Naive thymus-derived CD8-positive, alpha-beta T cell (primary cell): ENCODE results near the gene ERBB4. TPM values are rescaled to one million over a fixed set of nuclear protein-coding genes. Genes with fewer than 3 reads are reported as not detected.

Experiments used
- ATAC-seq, 2 donors: fragments of 150-1000 bp; cut with Tn5 transposase in 1 of 2; sonication (Bioruptor Pico), chemical (Tn5 transposase) in 1 of 2; 1 replicate in 1 of 2; 2 replicates in 1 of 2; pipeline ENCODE4 v1.10.0; 2021; ENCODE audit warnings: mild to moderate bottlenecking in 2 of 2, moderate library complexity in 2 of 2
- POLR2A ChIA-PET: fragments of 350-600 bp; sonication (Branson Sonifier 250); formaldehyde crosslinking; loops from one replicate; lab custom pipeline; 2021; ENCODE audit warnings: antibody characterized with exemption; lab: Charles Lee
- DNase-seq, 10 donors: peaks; one replicate each; pipeline versions ENCODE4 v3.0.0 to v3.0.0-alpha.2; 2020 to 2022
- H3K27ac Mint-ChIP-seq, 10 donors: one replicate each; pipeline ENCODE4 v1.8.0; 2020 to 2022; ENCODE audit warnings: mild to moderate bottlenecking in 10 of 10, mixed read lengths in 10 of 10, moderate library complexity in 4 of 10, inconsistent platforms in 1 of 10
- H3K27me3 Mint-ChIP-seq, 5 donors: one replicate each; pipeline ENCODE4 v1.8.0; 2021 to 2022; ENCODE audit warnings: mixed read lengths in 5 of 5
- H3K36me3 Mint-ChIP-seq, 3 donors: one replicate each; pipeline ENCODE4 v1.8.0; 2020 to 2022; ENCODE audit warnings: mixed read lengths in 3 of 3, mild to moderate bottlenecking in 2 of 3, inconsistent platforms in 1 of 3
- H3K4me1 Mint-ChIP-seq, 4 donors: one replicate each; pipeline ENCODE4 v1.8.0; 2021 to 2022; ENCODE audit warnings: mixed read lengths in 4 of 4
- H3K4me3 Mint-ChIP-seq, 10 donors: one replicate each; pipeline ENCODE4 v1.8.0; 2020 to 2022; ENCODE audit warnings: mild to moderate bottlenecking in 10 of 10, mixed read lengths in 10 of 10, moderate library complexity in 6 of 10, inconsistent platforms in 1 of 10
- H3K9me3 Mint-ChIP-seq, 9 donors: one replicate each; pipeline ENCODE4 v1.8.0; 2020 to 2022; ENCODE audit warnings: mixed read lengths in 9 of 9, mild to moderate bottlenecking in 3 of 9, inconsistent platforms in 1 of 9, moderate library complexity in 1 of 9
- polyA plus RNA-seq, 3 donors: library from polyadenylated mRNA; unstranded; fragments of 300-500 nt; fragmentation: Illumina TruSeq; gene quantifications; one replicate each; pipeline ENCODE4 v1.2.3, GENCODE V29; 2021
- total RNA-seq, 8 experiments: library from RNA in 2 of 8; stranded (reverse) in 2 of 8; gene quantifications; one replicate each; pipeline ENCODE4 v1.2.3 and lab custom pipeline; 2021 to 2026

The ERBB4 gene
- total and polyA plus RNA-seq, 5 experiments from 2014 or later: not detected

- DNase-seq: no peak
- POLR2A ChIA-PET: no interaction called here
- peaks cover 0 to 6% (median 0%) of the 10 kb centered on the region in 9 donors for H3K9me3 Mint-ChIP-seq
- H3K4me3 Mint-ChIP-seq: no peak overlapping the region
- no peak overlapping the region for H3K27ac Mint-ChIP-seq
- H3K27me3 Mint-ChIP-seq: no peaks in the 10 kb centered on the region
- H3K4me1 Mint-ChIP-seq: no peaks in the 10 kb centered on the region
- no peaks in the 10 kb centered on the region for H3K36me3 Mint-ChIP-seq
- no peak for ATAC-seq
Observed at GRCh38 chr2:212337036-212337435, 201.6 kb downstream of the ERBB4 start.

DNA sequence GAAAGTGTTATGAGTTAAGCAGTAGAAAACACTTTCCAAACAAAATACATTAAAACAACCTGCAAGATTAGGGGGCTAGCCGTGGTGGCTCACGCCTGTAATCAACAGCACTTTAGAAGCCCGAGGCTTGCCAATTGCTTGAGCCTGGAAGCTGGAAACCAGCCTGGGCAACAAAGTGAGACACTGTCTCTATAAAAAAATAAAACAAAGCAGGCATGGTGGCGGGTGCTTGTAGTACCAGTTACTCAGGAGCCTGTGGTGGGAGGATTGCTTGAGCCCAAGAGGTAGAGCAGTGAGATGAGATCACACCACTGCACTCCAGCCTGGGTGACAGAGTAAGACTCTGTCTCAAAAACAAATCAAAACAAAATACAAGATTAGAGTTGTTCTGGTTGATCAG is 208.3 kb downstream of the ERBB4 start:
- no peaks in the 10 kb centered on the region for H3K36me3 Mint-ChIP-seq
- H3K4me1 Mint-ChIP-seq: no peaks in the 10 kb centered on the region

GRCh38 chr2:212328712-212329496 is 209.7 kb downstream of the ERBB4 start:
- POLR2A ChIA-PET: no interaction called here
- no peak overlapping the region for H3K27ac Mint-ChIP-seq
- peaks cover 0 to 4% (median 0%) of the 10 kb centered on the region in 9 donors for H3K9me3 Mint-ChIP-seq
- ATAC-seq: no peak
- no peak for DNase-seq
- H3K27me3 Mint-ChIP-seq: no peaks in the 10 kb centered on the region
- no peaks in the 10 kb centered on the region for H3K36me3 Mint-ChIP-seq
- no peaks in the 10 kb centered on the region for H3K4me1 Mint-ChIP-seq
- no peak overlapping the region for H3K4me3 Mint-ChIP-seq

More for the DNA sequence above, 208.3 kb downstream of the ERBB4 start:
- POLR2A ChIA-PET: no interaction called here
- peaks cover 0 to 3% (median 0%) of the 10 kb centered on the region in 9 donors for H3K9me3 Mint-ChIP-seq
- ATAC-seq (no peak), DNase-seq (no peak)
- no peak overlapping the region for H3K27ac Mint-ChIP-seq
- no peaks in the 10 kb centered on the region for H3K27me3 Mint-ChIP-seq
- H3K4me3 Mint-ChIP-seq: no peak overlapping the region

DNA sequence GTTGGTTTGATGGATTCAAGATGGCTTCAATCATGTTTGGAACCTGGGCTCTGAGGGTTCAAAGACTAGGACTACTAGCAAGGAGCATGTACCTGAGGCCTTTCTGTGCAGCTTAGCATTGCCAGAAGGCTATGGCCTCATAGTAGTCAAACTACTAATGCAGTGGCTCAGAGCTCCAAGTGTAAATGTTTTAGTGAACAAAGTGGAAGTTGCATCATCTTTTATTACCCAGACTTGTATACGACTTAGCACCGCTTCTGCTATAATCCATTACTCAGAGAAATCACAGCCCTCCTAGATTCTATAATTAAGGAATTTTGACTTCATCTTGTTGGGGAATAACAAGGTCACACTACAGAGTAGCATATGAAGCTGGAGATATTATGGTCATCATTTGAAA is 210.5 kb downstream of the ERBB4 start:
- H3K4me1 Mint-ChIP-seq: no peaks in the 10 kb centered on the region
- DNase-seq: no peak
- H3K4me3 Mint-ChIP-seq: no peak overlapping the region
- POLR2A ChIA-PET: no interaction called here
- no peak overlapping the region for H3K27ac Mint-ChIP-seq
- no peak for ATAC-seq
- no peaks in the 10 kb centered on the region for H3K27me3 Mint-ChIP-seq
- H3K9me3 Mint-ChIP-seq: peaks cover 0 to 4% (median 0%) of the 10 kb centered on the region in 9 donors
- no peaks in the 10 kb centered on the region for H3K36me3 Mint-ChIP-seq

GRCh38 chr2:212327171-212327809 is 211.3 kb downstream of the ERBB4 start:
- POLR2A ChIA-PET: no interaction called here
- H3K27me3 Mint-ChIP-seq: no peaks in the 10 kb centered on the region
- no peaks in the 10 kb centered on the region for H3K36me3 Mint-ChIP-seq
- no peak for ATAC-seq
- no peaks in the 10 kb centered on the region for H3K4me1 Mint-ChIP-seq
- no peak overlapping the region for H3K4me3 Mint-ChIP-seq
- H3K27ac Mint-ChIP-seq: no peak overlapping the region
- peaks cover 0 to 4% (median 0%) of the 10 kb centered on the region in 9 donors for H3K9me3 Mint-ChIP-seq
- DNase-seq: no peak

DNA sequence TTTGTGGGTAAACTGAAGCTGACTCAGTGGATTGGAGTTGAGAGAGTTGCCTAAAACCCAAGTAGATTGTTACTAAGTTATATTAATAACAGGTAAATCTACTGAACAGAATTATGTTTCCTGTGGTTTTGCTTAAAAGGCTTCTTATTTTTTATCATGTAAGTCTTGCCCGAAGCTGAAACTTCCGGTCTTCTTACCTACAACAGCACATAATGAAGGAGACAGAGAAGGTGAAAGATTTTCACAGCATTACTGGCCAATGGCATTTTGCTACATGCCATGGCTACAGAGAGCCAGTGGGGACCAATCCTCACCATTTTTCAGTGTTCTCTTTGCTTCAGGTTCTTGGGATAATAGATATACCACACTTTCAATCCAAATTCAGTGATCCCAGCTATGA is 220.0 kb downstream of the ERBB4 start:
- Mint-ChIP-seq H3K4me3 (no peak overlapping the region), H3K9me3 (peaks cover 0 to 5% (median 0%) of the 10 kb centered on the region in 9 donors), H3K27me3 (no peaks in the 10 kb centered on the region), H3K36me3 (no peaks in the 10 kb centered on the region), H3K4me1 (no peaks in the 10 kb centered on the region), H3K27ac (no peak overlapping the region)
- DNase-seq (no peak), ATAC-seq (no peak)
- POLR2A ChIA-PET: no interaction called here

DNA sequence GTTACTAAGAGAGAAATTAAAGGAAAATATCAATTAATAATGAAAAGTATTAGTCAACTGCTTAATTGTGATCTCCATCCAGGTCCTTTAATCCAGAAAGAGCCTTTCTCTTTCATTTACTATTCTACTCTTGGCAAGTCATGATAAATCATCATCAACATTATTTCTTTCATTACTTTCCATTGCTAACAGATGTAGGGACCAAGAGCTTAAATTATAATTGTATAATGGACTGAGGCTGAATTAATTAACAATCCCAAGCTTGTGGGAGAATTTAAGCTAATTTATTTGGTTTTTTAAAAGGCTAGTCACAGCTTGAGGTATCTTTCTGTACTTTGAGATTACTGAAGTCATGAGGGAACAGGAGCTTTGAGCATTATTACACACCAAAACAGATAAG is 223.9 kb downstream of the ERBB4 start:
- no peaks in the 10 kb centered on the region for H3K36me3 Mint-ChIP-seq
- POLR2A ChIA-PET: no interaction called here
- H3K9me3 Mint-ChIP-seq: peaks cover 0 to 7% (median 0%) of the 10 kb centered on the region in 9 donors
- H3K4me3 Mint-ChIP-seq: no peak overlapping the region
- DNase-seq (no peak), ATAC-seq (no peak)
- H3K4me1 Mint-ChIP-seq: no peaks in the 10 kb centered on the region
- no peaks in the 10 kb centered on the region for H3K27me3 Mint-ChIP-seq
- no peak overlapping the region for H3K27ac Mint-ChIP-seq

DNA sequence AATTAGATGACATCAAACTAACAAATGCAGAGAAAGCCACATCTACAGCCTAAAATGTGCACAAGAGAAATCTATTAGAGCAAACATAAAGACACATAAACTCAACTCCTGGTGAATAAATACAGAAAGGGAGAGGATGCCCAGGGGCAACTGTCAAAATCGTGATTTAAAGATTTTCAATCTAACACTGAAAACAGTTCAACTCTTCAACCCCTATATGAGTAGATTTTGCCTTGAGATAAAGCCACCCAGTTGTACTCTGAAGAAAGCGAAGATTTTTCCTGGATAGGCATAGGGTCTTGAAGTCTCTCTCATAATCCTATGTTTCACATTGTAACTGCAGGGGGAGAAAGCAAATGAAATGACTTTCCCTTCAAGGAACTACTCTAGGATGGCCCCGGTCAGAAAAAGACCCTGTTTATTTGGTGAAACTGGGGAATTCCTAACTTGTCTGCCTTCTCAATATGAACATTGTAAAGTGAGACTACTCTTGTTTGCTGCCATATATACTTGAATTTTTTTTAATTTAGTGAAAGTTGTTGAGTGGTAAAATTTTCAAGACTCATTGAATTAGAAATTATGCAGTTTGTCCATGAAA is 226.7 kb downstream of the ERBB4 start:
- Mint-ChIP-seq H3K36me3 (no peaks in the 10 kb centered on the region), H3K4me1 (no peaks in the 10 kb centered on the region), H3K9me3 (peaks cover 0 to 5% (median 0%) of the 10 kb centered on the region in 9 donors), H3K27ac (no peak overlapping the region), H3K27me3 (no peaks in the 10 kb centered on the region), H3K4me3 (no peak overlapping the region)
- POLR2A ChIA-PET: no interaction called here
- DNase-seq (no peak), ATAC-seq (no peak)

DNA sequence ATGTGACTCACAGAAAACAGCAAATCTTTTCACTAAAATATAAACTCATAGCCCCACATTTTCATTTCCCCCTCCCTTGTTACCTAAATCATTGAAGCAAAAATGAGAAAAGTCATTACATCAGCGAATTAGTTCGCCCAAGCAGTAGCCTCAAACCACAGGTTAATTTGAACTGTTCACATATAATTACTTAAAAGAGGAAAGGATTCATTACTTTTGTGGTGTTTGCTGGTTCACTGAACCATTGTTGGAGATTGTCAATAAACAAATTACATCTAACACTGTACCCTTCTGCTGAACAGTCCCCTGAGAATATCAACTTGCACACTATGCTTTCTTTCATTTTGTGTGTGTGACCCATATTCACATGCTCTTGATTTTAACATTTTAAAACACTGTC is 238.7 kb downstream of the ERBB4 start:
- DNase-seq (no peak), ATAC-seq (no peak)
- H3K27ac Mint-ChIP-seq: no peak overlapping the region
- H3K4me3 Mint-ChIP-seq: no peak overlapping the region
- H3K27me3 Mint-ChIP-seq: no peaks in the 10 kb centered on the region
- H3K9me3 Mint-ChIP-seq: peaks cover 0 to 4% (median 0%) of the 10 kb centered on the region in 9 donors
- peaks cover 0 to 2% (median 0%) of the 10 kb centered on the region in 3 donors for H3K36me3 Mint-ChIP-seq
- no peaks in the 10 kb centered on the region for H3K4me1 Mint-ChIP-seq
- POLR2A ChIA-PET: no interaction called here

GRCh38 chr2:212299333-212299732 is 239.3 kb downstream of the ERBB4 start:
- ATAC-seq (no peak), DNase-seq (no peak)
- Mint-ChIP-seq H3K4me3 (no peak overlapping the region), H3K27ac (no peak overlapping the region), H3K4me1 (no peaks in the 10 kb centered on the region), H3K36me3 (peaks cover 0 to 2% (median 0%) of the 10 kb centered on the region in 3 donors), H3K27me3 (no peaks in the 10 kb centered on the region), H3K9me3 (peaks cover 0 to 4% (median 0%) of the 10 kb centered on the region in 9 donors)
- POLR2A ChIA-PET: no interaction called here

DNA sequence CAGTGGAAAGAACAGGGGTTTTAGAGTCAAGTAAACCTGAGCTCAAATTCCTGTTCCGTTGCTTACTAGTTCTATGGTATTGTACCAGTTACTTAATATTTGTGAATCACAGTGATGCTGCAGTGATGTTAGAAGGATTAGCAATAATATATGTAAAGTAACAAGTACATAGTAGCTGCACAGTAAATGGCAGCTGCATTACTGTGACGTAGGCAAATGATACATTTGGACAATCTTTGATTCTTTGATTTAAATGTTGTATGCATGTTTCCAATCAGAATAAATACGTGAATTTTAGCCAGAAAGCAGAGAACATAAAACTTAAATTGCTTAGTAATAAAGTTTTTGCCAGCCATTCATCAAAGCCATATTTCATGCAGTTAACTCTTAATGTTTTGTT is 243.0 kb downstream of the ERBB4 start:
- Mint-ChIP-seq H3K27me3 (no peaks in the 10 kb centered on the region), H3K9me3 (peaks cover 0 to 2% (median 0%) of the 10 kb centered on the region in 9 donors), H3K27ac (no peak overlapping the region), H3K4me3 (no peak overlapping the region), H3K36me3 (no peaks in the 10 kb centered on the region), H3K4me1 (no peaks in the 10 kb centered on the region)
- POLR2A ChIA-PET: no interaction called here
- DNase-seq: no peak
- no peak for ATAC-seq

DNA sequence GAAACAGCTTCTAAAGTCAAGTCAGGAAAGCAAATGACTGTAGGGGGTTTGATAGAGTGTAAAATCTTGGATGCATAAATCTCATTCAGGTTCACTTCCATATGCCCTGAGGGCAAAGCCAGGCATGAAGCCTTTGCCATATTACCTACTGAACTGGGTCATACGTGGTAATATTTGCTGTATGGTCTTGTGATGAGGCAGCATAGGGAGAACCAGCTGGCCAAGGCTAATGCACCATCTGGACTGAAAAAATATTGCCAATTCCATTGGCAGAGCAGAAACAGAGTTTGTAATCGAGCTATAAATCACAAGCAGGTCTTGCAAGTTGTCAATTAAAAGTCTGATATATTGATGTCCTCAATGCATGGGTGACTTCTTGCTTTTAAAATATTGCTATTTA is 243.8 kb downstream of the ERBB4 start:
- POLR2A ChIA-PET: no interaction called here

GRCh38 chr2:212289301-212289700 is 249.3 kb downstream of the ERBB4 start:
- POLR2A ChIA-PET: no interaction called here
- H3K4me1 Mint-ChIP-seq: no peaks in the 10 kb centered on the region
- H3K27me3 Mint-ChIP-seq: no peaks in the 10 kb centered on the region
- no peaks in the 10 kb centered on the region for H3K36me3 Mint-ChIP-seq
- H3K9me3 Mint-ChIP-seq: peaks cover 0 to 15% (median 0%) of the 10 kb centered on the region in 9 donors
- H3K27ac Mint-ChIP-seq: no peak overlapping the region
- DNase-seq (no peak), ATAC-seq (no peak)
- H3K4me3 Mint-ChIP-seq: no peak overlapping the region

More for the DNA sequence above, 243.8 kb downstream of the ERBB4 start:
- no peak for ATAC-seq
- H3K27me3 Mint-ChIP-seq: no peaks in the 10 kb centered on the region
- no peak for DNase-seq
- no peaks in the 10 kb centered on the region for H3K4me1 Mint-ChIP-seq
- H3K9me3 Mint-ChIP-seq: peaks cover 0 to 2% (median 0%) of the 10 kb centered on the region in 9 donors
- H3K27ac Mint-ChIP-seq: no peak overlapping the region
- H3K36me3 Mint-ChIP-seq: no peaks in the 10 kb centered on the region
- H3K4me3 Mint-ChIP-seq: no peak overlapping the region
